Natural killer cell (primary cell): ENCODE data around the gene TSPAN18. TPM values are rescaled to one million over a fixed set of nuclear protein-coding genes. Genes with fewer than 3 reads are reported as not detected.

Source experiments
- ATAC-seq, 3 donors: fragments of 150-1000 bp in 2 of 3; fragments of 200-7000 bp in 1 of 3; cut with Tn5 transposase; 1 replicate in 1 of 3; 2 replicates in 2 of 3; pipeline ENCODE4 v1.10.0; 2021; ENCODE audit warnings: mild to moderate bottlenecking in 2 of 3, moderate library complexity in 2 of 3
- DNase-seq, 2 donors: peaks; one replicate each; pipeline versions ENCODE4 v3.0.0 to v3.0.0-alpha.2; 2013 to 2021; ENCODE audit warnings: mixed read lengths in 1 of 2
- H3K27ac ChIP-seq: one replicate; pipeline ENCODE4 v1.5.1; 2013; ENCODE audit warnings: mild to moderate bottlenecking, low read length
- H3K27me3 ChIP-seq: one replicate; pipeline ENCODE4 v1.6.1; 2013; ENCODE audit warnings: low read length; ENCODE audit not compliant: control insufficient read depth, insufficient read depth
- H3K36me3 ChIP-seq: one replicate; pipeline ENCODE4 v1.6.1; 2013; ENCODE audit warnings: low read length; ENCODE audit not compliant: control insufficient read depth, insufficient read depth
- H3K4me1 ChIP-seq: one replicate; pipeline ENCODE4 v1.6.1; 2013; ENCODE audit warnings: low read length; ENCODE audit not compliant: control insufficient read depth, insufficient read depth
- H3K4me3 ChIP-seq: one replicate; pipeline ENCODE4 v1.5.1; 2013; ENCODE audit warnings: low read length
- H3K9me3 ChIP-seq: one replicate; pipeline ENCODE4 v1.6.1; 2013; ENCODE audit warnings: low read length; ENCODE audit not compliant: control insufficient read depth, insufficient read depth
- H3K27ac Mint-ChIP-seq, 2 donors: one replicate each; pipeline ENCODE4 v1.8.0; 2022; ENCODE audit warnings: mild to moderate bottlenecking in 2 of 2, mixed read lengths in 2 of 2, moderate library complexity in 1 of 2
- H3K27me3 Mint-ChIP-seq, 2 donors: one replicate each; pipeline ENCODE4 v1.8.0; 2022; ENCODE audit warnings: low read depth in 2 of 2, mixed read lengths in 2 of 2
- H3K36me3 Mint-ChIP-seq: one replicate; pipeline ENCODE4 v1.8.0; 2022; ENCODE audit warnings: mixed read lengths
- H3K4me1 Mint-ChIP-seq, 2 donors: one replicate each; pipeline ENCODE4 v1.8.0; 2022; ENCODE audit warnings: mixed read lengths in 2 of 2
- H3K4me3 Mint-ChIP-seq: one replicate; pipeline ENCODE4 v1.8.0; 2022; ENCODE audit warnings: mild to moderate bottlenecking, moderate library complexity, mixed read lengths
- H3K9me3 Mint-ChIP-seq, 2 donors: one replicate each; pipeline ENCODE4 v1.8.0; 2022; ENCODE audit warnings: mixed read lengths in 2 of 2
- CTCF ChIP-seq: fragments of 200-600 bp; IDR thresholded peaks from one replicate; pipeline ENCODE4 v1.8.0; 2022; ENCODE audit warnings: antibody characterized with exemption
- WGBS: methylation state at CpG from one replicate; pipeline ENCODE4 v1.1.7; 2013; ENCODE audit warnings: missing lambda C conversion rate; ENCODE audit not compliant: insufficient coverage; 5-methylcytosine and 5-hydroxymethylcytosine counted together
- intact Hi-C: fragments of 100-400 bp; cut with micrococcal nuclease; formaldehyde crosslinking; loops from one replicate; pipeline ENCODE4 v1.14.2; 2022
- total RNA-seq, 4 donors: library from RNA; stranded (reverse); fragments of 120-200 nt in 1 of 4; gene quantifications; one replicate each; pipeline versions ENCODE4 v1.2.3 to v1.2.4, GENCODE V29; 2013 to 2022

TSPAN18 gene
- total RNA-seq, 3 donors from 2014 or later (not counting 1 experiment from before 2014, with no cell fraction given), result 1.9 to 2.4 (median 2.3) TPM

- ATAC-seq, result no peak
- H3K4me1 ChIP-seq, result no peaks in the 10 kb centered on the region
- intact Hi-C loops, result no loop called here
- no peak overlapping the region for H3K4me3 Mint-ChIP-seq
- WGBS, result 89% methylated on average over 8 of the region's 8 CpGs
- DNase-seq, result no peak
- no peak overlapping the region for H3K4me3 ChIP-seq
- peaks cover 2% of the 10 kb centered on the region for H3K9me3 ChIP-seq
- peaks cover 11% of the 10 kb centered on the region for H3K36me3 Mint-ChIP-seq
- H3K27ac ChIP-seq, result no peak overlapping the region
- no peaks in the 10 kb centered on the region for H3K9me3 Mint-ChIP-seq
- peaks cover 12 to 39% of the 10 kb centered on the region in 2 donors for H3K27me3 Mint-ChIP-seq
- no peaks in the 10 kb centered on the region for H3K27me3 ChIP-seq
- H3K36me3 ChIP-seq, result no peaks in the 10 kb centered on the region
- H3K4me1 Mint-ChIP-seq, result no peaks in the 10 kb centered on the region
- no peak overlapping the region for H3K27ac Mint-ChIP-seq
- TF ChIP-seq CTCF, result no peak
Measured at GRCh38 chr11:44753961-44754645, 27.3 kb downstream of the TSPAN18 start.

GRCh38 chr11:44754876-44755555 is 28.3 kb downstream of the TSPAN18 start:
- no peak overlapping the region for H3K27ac Mint-ChIP-seq
- ATAC-seq, result no peak
- WGBS, result 87% methylated on average over 9 of the region's 9 CpGs
- Histone ChIP-seq H3K4me1 (no peaks in the 10 kb centered on the region), H3K27me3 (no peaks in the 10 kb centered on the region), H3K36me3 (no peaks in the 10 kb centered on the region), H3K27ac (no peak overlapping the region), H3K4me3 (no peak overlapping the region), H3K9me3 (peaks cover 2% of the 10 kb centered on the region)
- DNase-seq, result no peak
- H3K36me3 Mint-ChIP-seq, result peaks cover 11% of the 10 kb centered on the region
- peaks cover 18 to 39% of the 10 kb centered on the region in 2 donors for H3K27me3 Mint-ChIP-seq
- H3K9me3 Mint-ChIP-seq, result no peaks in the 10 kb centered on the region
- H3K4me1 Mint-ChIP-seq, result no peaks in the 10 kb centered on the region
- no peak overlapping the region for H3K4me3 Mint-ChIP-seq
- intact Hi-C loops, result no loop called here
- no peak for TF ChIP-seq CTCF

GRCh38 chr11:44755556-44756523 is 29.1 kb downstream of the TSPAN18 start:
- H3K36me3 ChIP-seq, result no peaks in the 10 kb centered on the region
- ATAC-seq (no peak), DNase-seq (no peak)
- no peaks in the 10 kb centered on the region for H3K4me1 ChIP-seq
- H3K4me3 ChIP-seq, result no peak overlapping the region
- WGBS, result 76% methylated on average over 7 of the region's 7 CpGs
- intact Hi-C loops, result no loop called here
- Mint-ChIP-seq H3K9me3 (no peaks in the 10 kb centered on the region), H3K27me3 (peaks cover 22 to 39% of the 10 kb centered on the region in 2 donors), H3K4me3 (no peak overlapping the region), H3K27ac (no peak overlapping the region), H3K4me1 (no peaks in the 10 kb centered on the region), H3K36me3 (peaks cover 11% of the 10 kb centered on the region)
- H3K27me3 ChIP-seq, result no peaks in the 10 kb centered on the region
- no peak for TF ChIP-seq CTCF
- H3K27ac ChIP-seq, result no peak overlapping the region
- H3K9me3 ChIP-seq, result peaks cover 2% of the 10 kb centered on the region
